HG03095 (cell line): ENCODE measurements around the gene TENM4.

Experiments
- ATAC-seq: cut with Tn5 transposase; IDR thresholded peaks from one replicate; pipeline ENCODE4 v1.9.1; 2021; ENCODE audit warnings: moderate library complexity; ENCODE audit not compliant: unreplicated experiment

Gene TENM4

GRCh38 chr11:78878631-78879030 lies 562.2 kb downstream of the TENM4 start:
- ATAC-seq: no peak

GRCh38 chr11:78876676-78877075 lies 564.2 kb downstream of the TENM4 start:
- ATAC-seq: no peak

DNA sequence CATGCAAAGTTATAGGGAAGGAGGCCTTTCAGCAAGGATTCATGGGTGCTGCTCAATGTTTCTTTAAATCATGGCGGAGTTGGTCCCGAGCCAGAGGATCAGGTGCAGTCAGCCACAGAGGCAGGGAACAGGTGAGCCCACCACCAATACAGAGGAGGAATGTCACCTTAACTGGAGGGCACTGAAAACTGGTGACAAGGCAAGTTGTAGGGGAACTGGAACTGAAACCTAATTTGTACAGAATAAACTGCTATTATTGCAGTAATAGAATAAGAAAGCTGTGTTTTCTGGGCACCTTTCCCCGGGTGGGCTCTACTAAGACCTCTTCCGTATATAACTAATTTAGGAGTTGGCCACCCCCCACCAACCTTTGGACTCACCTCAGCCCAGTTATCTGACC lies 570.2 kb downstream of the TENM4 start:
- no peak for ATAC-seq

- ATAC-seq: no peak
These were observed 571.5 kb downstream of the TENM4 start for GRCh38 chr11:78869293-78869692.

GRCh38 chr11:78868563-78868962 lies 572.3 kb downstream of the TENM4 start:
- no peak for ATAC-seq

- no peak for ATAC-seq
These were observed 580.0 kb downstream of the TENM4 start for GRCh38 chr11:78860720-78861422.

DNA sequence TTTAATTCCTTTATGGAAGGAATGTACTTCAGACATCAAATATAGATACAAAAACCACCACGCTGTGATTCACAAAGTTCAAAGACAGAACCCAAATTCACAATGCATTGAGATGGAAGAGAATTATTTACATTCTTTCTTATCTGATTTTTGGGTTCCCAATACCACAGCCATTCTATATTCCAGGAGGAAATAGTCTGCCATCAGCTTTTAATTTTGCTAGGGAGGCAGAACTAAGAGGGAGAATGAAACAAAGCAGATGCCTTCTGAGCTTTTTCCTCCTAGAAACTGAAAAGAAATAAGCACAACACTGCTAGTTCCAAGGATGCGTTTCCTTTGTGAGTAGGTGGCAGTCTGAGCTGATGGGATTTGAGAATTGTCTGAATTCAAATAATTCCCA lies 583.1 kb downstream of the TENM4 start:
- ATAC-seq: no peak

GRCh38 chr11:78856211-78856610 lies 584.6 kb downstream of the TENM4 start:
- ATAC-seq: no peak

DNA sequence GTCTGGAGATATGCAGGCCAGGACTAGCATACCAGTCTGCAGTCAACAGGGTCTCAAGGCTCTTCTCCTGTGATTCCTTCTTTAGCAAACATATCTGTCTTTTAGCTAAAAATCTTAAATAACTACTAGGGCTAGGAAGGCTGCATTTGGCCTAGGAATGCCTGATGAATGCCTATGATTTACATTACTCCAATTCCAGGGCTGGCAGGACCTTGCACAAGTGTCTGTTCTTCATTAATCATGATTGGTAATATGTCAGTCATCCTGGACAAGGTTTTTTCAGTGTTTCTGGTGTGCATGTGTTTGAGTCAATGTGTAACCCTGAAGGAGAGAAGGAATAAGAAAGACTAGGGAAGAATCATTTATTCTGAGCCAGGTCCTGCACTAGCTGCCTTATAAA lies 585.7 kb downstream of the TENM4 start:
- no peak for ATAC-seq

- no peak for ATAC-seq
These were observed 587.3 kb downstream of the TENM4 start for GRCh38 chr11:78853521-78853920.

- ATAC-seq: no peak
These were observed 588.8 kb downstream of the TENM4 start for GRCh38 chr11:78851878-78852586.

DNA sequence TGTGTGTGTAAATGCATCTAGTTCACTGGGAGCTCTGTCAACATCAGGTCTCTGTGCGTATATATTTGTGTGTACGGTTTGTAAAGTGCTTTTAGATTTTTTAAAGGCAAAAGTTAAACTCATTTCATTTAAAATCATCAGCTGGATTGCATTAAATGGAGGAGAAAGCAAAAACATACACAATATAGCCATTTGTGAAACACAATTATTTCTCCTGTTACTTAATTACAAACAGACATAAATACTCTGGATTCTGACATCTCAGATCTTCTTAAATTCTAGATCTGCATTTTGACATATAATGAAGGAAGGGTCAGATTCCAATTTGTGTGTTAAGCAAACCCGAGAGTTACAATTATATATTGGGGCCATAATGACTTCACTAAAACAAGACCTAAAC lies 590.8 kb downstream of the TENM4 start:
- no peak for ATAC-seq

DNA sequence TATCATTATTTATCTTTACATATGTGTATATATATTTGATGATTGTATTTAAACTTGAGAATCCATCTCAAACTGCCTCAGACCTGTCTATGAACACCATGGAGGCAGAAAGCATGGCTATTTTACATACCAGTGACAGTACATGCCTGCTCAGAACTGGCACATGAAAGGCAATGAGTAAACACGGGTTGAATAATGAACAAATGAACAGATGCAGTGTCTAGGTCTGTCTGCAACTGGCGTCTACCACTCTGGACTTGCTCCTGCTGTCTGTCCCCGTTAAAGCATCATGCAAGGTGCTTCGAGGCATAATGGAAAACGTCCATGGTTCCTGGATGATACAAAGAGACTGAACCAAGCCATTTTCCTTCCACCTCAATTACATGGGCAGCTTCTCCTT lies 594.6 kb downstream of the TENM4 start:
- ATAC-seq: no peak

GRCh38 chr11:78845496-78845895 lies 595.3 kb downstream of the TENM4 start:
- no peak for ATAC-seq

DNA sequence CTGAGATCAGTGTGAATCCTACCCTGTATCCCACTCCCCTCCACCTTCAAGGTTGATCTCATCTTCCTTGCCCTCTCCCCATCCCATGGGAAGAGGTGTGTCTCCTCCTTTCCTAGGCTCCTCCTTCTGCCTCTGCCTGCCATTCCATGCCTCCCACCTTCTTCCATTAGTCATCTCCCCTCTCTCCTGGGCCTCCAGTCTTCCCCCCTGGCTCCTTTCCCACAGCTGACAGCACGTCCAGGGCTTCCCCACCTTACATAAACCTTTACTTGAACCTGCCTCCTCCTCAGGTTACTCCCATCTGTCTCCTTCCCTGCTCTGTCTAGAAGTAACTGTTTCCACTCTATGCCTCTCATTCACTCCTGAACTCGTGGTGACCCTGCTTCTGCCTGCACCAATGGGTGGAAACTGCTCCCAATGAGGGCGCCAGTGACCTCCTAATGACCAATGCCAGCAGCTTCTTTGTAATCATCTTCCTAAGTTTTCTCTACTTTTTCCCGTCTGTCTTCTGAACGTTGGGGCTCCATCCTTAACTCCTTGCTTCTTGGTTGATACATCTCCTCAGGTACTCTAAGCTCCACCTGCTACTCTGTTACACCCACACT lies 599.3 kb downstream of the TENM4 start:
- no peak for ATAC-seq

- no peak for ATAC-seq
These were observed 600.2 kb downstream of the TENM4 start for GRCh38 chr11:78840623-78841022.

DNA sequence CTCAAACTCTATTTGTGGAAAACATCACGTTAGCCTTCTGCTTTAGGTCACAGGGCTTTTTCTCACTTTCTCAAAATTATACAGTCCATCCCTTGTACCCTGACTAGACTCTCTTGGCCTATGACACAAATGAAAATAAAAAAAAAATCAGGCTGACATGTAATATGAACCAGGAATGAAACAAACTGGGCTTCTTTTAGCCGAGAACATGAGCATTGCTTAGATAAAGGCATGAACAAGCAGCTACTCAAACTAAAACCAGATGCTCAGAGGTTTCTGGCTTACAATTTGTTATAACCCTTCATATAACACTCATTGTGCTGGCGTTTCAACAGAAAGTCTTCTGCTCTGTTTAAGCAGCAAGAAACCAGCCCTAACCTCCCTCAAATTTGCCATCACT lies 600.6 kb downstream of the TENM4 start:
- ATAC-seq: no peak

GRCh38 chr11:78838417-78838816 lies 602.4 kb downstream of the TENM4 start:
- ATAC-seq: no peak

GRCh38 chr11:78835646-78836045 lies 605.2 kb downstream of the TENM4 start:
- no peak for ATAC-seq

DNA sequence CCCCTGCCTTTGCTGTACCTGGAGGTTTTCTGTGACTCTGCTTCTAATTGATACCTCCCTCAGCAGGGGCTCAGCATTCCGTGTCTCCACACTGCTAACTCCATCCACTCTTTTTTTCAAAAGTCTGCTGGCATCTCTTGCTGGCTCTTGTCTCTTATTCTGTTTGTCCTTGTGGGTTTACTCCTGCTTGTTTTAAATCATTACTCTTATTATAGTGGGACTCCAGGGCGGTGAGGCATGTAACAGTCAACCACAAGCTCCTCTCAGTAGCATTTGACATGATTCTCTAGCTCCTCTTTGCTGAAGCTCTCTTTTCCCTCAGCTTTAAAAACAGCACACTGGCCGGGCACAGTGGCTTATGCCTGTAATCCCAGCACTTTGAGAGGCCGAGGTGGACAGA lies 605.9 kb downstream of the TENM4 start:
- ATAC-seq: no peak

DNA sequence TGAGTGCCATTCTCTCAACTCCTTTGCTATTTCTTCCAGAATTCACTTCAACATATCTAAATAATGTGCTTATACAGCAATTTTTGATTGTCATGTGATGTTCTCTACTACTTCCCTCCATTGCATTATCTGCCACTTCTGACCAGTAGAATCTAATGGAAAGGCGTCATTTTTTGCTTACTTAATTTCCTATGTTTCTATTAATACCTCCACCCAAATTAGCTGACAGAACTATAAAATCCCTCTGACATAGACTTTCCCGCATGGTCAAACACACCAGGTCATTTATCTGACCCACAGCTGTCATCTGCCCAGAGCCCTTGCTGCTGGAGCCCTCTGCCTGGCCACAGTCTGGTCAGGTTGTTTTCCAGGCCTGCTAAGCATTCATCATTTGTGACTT lies 607.6 kb downstream of the TENM4 start:
- ATAC-seq: no peak

DNA sequence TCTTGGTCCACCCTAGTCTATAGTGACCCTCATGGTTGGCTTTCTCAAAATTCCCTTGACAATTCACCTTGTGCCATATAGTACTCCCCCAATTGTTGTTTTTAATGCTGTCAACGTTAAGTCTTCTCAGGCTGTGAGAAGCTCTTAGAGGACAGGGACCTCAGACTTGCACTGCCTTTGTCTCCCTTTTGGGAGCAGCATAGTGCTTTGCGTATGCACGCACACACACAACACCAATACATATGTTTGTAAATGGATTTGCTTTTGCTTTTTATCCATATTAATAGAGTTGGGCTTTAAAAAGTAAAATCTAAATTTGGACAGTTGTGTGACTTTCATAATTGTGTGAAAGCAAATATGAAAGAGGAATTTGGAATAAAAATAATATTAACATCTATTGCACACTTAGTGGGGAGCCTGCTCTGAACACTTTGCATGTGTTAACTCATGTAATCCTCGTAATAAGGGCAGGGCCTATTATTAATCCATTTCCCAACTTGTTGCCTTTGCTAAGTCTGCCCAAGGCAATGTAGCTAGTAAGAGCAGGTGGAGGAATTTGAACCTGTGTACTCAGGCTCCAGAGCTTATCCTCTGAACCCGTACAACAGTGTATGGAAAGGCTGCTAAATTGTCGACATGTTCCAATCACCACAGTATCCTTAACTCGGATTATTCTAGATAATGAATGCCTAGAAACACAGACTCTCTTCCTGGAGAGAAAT lies 608.4 kb downstream of the TENM4 start:
- ATAC-seq: no peak
